Stimulated activated CD8-positive, alpha-beta memory T cell treated with anti-CD3 and anti-CD28 coated beads, Interleukin-12 subunit alpha, Interleukin-12 subunit beta, amount 100 ng/mL, for 4 hours (primary cell): ENCODE results near the gene NDUFS4.
"Not testable (repeated sequence)": the region's sequence is repeated elsewhere in the genome, so short reads cannot be mapped to it uniquely, and the experiment has no call there.

ENCODE experiments used
- DNase-seq: peaks from one replicate; pipeline ENCODE4 v3.0.0-alpha.2; 2020; ENCODE audit warnings: low read depth

NDUFS4 gene

DNA sequence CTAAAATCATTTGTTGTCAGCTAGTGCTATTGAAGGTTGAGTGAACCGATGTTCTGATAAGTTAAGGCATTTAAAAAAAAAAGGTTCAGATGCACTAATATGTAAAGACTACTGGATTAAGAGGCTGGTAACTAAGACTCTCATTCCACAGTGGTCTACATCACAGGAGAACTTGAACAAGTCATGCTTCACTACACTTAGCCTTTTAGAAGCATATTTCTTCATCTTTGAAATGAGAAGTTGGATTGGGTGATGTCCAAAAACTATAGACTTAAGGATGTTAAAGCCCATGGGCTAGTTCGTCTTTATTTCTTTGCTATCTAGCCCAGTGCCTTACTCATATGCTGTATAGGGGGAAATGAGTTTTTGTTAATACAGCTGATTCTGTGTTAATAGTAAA, 107.2 kb downstream of the NDUFS4 start:
- no peak for DNase-seq

DNA sequence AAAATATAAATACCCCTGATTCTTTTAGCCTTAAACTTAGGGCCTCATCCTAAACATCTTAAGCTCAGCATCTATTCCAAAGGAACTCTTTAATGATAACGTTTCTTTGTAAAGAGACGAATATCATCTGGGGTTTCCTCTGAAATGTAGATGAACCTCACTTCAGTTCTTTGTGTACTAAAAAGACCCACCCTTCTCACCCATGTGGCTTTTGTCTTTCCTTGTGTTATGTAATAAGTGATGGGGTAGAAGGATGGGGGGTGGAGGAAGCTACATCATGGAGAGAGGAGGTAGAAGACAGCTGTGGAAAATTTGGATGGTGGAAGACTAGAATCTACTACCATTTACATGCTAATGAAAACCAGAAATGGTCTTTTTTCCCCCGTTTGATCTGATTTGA, 111.0 kb downstream of the NDUFS4 start:
- no peak for DNase-seq

DNA sequence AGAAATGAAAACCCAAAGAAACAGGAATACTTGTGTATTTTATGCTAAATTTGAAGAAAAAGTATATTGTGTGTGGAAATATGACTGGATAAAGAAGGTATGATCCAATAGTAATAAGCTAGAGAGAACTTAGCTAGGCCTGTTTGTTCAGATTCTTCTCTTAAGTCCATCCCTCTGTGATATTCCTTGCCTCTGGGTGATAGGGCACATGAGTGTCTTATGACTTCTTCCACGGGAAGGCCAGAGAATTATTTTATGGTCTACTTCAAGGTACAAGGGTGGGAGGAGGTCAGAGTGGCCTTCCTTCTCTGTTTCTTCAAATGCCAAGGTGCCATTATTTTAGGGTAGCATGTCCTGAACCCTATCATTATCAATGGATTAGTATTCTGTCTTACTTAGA, 113.7 kb downstream of the NDUFS4 start:
- no peak for DNase-seq

DNA sequence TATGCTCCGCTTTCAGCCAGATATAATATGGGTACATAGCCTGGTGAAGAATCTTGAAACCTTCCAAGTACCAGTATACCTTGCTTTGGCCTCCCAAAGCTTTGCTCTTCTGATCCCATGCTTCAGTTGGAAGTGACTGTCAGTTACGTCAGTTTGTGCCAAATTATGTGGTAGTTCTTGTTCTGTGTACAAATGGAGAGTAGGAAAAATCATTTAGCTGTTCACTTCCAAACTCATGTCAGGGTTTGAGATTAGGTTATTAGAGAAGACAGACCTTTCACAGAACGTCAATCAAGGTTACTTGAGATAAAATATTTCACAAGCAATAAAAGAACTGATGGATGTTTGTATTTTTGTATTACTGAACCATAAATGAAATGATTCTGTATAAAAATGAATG, 117.2 kb downstream of the NDUFS4 start:
- no peak for DNase-seq

DNA sequence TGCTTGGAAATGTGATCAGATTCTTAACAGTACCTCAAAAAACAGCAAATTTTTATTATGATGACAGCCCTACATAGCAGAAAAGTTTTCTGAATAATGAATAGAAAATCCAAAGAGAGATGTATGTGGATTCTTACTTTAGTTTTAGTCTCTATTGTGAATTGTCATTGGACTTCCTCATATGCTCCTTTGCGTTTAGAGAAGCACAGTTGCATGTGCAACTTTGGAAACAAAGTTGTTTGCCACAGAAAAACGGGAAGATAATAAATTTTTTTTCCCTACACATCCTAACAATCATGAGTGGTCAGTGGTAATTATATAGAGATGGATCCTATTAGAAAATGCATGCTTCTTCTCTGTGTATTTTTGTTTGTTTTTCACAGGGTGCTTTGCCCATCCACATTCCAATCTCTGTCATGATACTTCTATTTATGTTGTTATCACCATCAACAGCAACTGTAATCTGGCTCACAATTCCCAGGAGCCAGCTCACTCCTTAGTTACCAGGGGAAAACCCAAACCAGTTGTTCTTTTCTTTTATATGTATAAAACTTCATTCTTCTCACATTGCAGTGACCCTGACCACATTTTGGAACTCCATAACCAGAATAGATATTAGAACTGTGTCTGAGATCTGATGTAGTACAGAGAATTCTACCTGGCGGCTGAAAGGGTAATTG, 118.7 kb downstream of the NDUFS4 start:
- no peak for DNase-seq

DNA sequence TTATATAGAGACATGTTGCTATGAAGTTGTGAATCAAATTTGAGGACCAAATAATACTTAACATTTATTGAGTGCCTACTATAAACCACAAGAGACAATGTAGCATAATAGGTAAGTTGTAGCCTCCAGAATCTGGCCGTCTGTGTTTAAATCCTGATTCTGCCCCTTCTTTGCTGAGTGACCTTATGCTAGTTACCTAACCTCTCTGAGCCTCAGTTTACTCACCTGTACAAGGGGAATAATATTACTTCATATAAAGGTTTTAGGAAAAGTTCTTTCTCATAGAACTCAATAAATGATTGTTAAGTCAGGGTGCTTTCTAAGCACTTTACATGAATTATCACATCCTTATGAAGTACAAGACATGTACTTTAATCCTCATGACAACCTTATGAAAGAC, 120.6 kb downstream of the NDUFS4 start:
- DNase-seq, result no peak

DNA sequence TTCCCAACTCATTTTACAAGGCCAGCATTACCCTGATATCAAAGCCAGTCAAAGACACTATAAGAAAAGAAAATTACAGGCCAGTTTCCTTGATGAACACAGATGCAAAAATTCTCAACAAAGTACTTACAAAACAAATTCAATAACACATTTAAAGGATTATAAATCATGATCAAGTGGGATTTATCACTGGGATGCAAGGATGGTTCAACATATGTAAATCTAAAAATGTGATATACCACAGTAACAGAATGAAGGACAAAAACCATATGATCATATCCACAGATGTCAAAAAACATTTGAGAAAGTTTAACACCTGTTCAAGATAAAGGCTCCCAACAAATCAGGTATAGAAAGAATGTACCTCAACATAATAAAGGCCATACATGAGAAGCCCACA, 130.6 kb downstream of the NDUFS4 start:
- no peak for DNase-seq

DNA sequence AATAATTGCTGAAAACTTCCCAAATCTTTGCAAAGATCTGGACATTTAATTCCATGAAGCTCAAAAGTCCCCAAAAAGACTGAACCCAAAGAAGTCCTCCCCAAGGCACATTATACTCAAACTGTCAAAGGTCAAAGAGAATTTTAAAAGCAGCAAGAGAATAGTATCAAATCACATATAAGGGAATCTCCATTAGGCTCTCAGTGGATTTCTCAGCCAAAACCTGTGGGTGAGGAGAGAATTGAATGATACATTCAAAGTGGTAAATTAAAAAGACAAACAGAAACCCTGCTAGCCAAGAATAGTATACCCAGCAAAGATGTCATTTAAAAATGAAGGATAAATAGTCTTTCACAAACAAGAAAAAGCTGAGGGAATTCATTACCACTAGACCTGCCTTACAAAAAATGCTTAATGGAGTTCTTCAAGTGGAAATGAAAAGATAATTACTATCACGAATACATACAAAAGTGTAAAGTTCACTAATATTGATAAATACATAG, 134.1 kb downstream of the NDUFS4 start:
- DNase-seq, result no peak

DNA sequence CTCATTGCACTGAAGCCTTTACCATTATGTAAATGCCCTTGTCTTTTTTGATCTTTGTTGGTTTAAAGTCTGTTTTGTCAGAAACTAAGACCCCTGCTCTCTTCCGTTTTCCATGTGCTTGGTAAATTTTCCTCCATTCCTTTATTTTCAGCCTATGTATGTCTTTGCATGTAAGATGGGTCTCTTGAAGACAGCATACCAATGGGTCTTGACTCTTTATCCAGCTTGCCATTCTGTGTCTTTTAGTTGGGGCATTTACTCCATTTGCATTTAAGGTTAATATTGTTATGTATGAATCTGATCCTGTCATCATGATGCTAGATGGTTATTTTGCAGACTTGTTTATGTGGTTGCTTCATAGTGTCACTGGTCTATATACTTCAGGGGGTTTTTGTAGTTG, 150.0 kb downstream of the NDUFS4 start:
- not testable (repeated sequence) for DNase-seq

DNA sequence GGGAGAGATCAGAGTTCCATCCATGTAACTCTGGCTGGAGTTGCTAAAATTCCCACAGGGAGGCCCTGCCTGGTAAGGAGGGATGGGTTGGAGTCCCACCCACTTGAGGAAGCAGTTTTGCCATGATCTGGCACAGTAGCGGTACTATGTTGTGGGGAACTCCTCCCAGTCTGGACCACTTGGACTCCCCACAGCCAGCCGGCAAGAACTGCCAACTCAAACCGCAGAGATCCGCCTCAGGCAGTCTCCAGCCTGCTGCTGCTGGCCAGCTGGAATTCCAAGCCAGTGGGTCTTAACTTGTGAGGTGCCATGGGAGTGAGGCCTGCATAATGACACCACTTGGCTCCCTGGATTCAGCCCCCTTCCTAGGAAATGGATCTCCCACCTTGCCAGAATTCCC, 151.9 kb downstream of the NDUFS4 start:
- DNase-seq, result no peak

DNA sequence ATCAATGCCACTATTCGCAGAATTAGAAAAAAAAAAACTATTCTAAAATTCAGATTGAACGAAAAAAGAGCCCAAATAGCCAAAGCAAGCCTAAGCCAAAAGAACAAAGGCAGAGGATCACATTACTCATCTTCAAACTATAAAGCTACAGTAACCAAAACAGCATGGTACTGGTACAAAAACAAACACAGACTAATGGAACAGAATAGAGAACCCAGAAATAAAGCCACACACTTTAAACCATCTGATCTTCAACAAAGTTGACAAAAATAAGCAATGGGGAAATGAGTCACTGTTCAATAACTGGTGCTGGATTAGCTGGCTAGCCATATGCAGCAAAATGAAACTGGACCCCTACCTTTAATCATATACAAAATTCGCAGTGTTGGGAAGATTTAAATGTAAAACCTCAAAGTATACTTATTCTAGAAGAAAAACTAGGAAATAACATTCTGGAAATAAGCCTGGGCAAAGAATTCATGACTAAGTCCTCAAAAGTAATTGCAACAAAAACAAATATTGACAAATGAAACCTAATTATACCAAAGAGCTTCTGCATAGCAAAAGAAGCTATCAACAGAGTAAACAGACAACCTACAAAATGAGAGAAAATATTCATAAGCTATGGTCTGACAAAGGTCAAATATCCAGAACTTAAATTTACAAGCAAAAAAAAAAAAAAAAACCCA, 153.7 kb downstream of the NDUFS4 start:
- no peak for DNase-seq

DNA sequence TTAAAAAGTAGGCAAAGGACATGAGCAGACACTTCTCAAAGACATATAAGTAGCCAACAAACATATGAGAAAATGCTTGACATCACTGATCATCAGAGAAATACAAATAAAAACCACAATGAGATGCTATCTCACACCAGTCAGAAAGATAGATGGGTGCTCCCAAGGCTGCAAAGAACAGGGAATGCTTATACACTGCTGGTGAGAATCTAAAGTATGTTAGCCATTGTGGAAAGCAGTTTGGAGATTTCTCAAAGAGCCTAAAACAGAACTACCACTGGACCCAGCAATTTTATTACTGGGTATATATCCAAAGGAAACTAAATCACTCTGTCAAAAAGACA, 154.2 kb downstream of the NDUFS4 start:
- no peak for DNase-seq

DNA sequence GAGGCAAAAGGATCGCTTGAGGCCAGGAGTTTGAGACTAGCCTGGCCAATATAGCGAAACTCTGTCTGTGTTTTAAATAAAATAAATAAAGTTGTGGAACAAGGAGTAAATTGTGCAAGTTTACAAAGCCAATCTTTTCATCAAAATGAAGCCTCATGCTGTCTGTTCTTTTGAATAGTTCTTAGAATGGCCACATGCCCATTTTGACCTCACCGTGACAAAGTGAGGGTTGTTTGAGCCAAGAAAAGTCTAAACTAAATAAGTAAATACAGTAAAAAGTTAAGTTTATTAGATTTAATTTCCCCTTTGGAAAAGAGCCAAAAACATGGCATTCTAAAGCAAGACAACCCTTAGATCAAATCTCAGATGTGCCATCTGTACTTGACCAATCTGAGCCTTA, 165.7 kb downstream of the NDUFS4 start:
- no peak for DNase-seq

DNA sequence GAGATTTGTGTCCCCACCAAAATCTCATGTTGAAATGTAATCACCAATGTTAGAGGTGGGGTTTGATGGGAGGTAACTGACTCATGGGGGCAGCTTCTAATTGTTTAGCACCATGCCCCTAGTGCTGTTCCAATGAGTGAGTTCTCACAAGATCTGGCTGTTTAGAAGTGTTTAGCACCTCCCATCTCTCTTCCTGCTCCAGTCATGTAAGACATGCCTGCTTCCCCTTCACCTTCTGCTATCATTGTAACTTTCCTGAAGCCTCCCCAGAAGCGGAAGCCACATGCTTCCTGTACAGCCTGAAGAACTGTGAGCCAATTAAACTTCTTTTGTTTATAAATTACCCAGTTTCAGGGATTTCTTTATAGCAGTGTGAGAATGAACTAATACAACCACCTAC, 170.5 kb downstream of the NDUFS4 start:
- no peak for DNase-seq
